HG02642 (cell line): ENCODE data around the gene SAPCD1.
A peak's percentile ranks its signal among the peaks of the same experiment; 100 is the strongest.

Source experiments
- ATAC-seq: cut with Tn5 transposase; IDR thresholded peaks from one replicate; pipeline ENCODE4 v1.9.1; 2021; ENCODE audit warnings: mild to moderate bottlenecking; ENCODE audit not compliant: unreplicated experiment, poor library complexity

Gene SAPCD1

GRCh38 chr6:31728767-31729514 is 33.5 kb upstream of the SAPCD1 start, which contains the start of gene DDAH2:
TSS of gene DDAH2 (minus strand) at chr6:31729299. CDS start at chr6:31729161, 138 bp downstream.
- no peak for ATAC-seq

GRCh38 chr6:31729515-31729978 is 32.9 kb upstream of the SAPCD1 start:
- peak; percentile 42 for ATAC-seq

DNA sequence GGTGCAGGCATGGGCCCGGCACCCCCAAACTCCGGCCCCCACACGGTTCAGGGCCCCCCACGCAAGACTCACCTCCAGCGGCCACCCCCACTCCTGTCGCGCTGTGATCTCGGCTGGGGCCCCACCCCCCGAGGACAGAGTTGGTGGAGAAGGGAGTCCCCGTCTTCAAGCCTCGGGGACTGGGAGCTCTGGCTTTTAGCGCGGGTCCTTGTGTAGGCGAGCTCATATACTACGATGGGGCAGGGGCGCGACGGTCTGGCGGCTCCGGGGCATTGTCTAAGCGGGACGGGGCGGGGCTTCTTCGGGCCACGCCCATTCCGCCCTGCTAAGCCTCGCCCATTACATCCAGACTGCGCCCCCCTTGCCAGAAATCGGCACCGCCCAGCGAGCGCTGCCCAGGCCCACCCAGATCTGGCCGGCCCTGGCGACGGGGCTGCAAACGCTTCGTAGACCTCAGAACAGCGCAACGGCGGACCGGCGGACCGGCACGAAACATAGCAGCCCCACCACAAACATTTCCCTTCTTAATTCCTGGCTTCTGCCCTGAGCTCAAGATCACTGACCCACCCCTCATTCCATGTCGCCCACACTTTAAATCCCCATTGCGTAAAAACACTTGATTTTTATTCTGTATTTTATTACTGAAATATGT is 32.4 kb upstream of the SAPCD1 start:
- peak; percentile 42 for ATAC-seq

DNA sequence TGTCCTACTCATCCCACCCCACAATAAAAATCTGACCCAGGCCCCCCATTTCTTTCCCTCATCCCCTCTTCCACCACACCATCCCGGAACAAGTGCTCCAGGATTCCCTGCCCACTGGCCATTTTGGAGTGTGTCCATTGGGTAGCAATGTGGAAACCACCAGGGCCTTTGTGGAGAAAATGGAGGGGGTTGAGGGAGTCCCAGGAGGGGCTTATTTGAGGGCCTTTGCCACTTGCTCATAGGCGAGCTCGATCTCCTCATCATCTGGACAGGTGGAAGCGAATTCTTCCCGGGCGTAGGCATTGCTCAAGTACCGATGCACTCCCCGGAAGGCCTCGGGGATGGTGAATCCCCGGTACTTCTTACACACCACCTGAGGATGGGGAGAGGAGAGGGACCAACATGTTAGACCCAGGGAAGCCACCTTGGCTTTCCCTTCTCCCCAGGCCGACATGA is 31.8 kb upstream of the SAPCD1 start:
- ATAC-seq, result no peak

- ATAC-seq, result no peak
Observed at GRCh38 chr6:31732029-31732428, 30.4 kb upstream of the SAPCD1 start.

DNA sequence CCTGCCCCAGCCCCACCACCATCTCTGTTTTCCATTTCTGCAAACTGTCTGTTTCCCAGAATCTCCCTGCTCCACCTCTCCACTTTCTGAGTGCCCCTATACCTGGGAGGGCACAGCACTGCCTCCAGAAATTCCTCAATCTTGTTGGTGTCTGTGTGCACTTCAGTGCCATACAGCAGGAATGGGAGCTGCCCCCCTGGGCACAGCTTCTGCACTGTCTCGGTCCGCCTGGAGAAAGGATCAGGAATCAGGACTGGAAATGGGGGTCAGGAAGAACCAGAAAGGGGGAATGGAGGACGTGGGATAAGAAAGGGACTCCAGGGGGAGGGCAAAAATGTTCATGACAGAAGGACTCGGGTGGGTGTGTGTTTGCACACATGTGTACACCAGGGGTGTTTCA is 28.7 kb upstream of the SAPCD1 start:
- no peak for ATAC-seq

DNA sequence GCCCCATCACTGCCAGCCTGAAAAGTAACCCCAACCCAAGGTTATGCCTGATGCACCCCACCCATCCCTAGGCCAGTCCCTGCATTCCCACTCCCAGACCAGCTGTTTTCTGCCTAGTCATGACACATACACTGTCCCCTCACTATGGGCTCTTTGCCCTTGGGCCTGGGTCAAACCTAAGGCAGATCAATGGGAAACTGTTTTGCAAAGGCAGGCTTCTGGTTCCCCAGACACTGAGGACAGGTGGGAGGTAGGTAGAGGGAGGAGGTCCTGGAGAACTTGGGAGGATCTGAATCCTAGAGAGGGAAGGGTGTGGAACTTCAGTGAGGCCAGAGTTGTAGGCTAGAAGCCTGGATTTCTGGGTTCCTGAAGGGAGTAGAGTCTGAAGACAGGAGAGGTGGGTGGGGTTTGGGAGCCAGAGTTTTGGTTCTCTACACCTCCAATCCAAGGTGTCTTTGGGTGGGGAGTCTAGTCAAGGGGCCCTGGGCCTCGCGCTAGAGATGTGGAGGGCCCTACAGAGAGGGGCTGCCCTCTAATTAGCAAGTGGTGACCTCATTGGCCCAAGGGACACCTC is 28.1 kb upstream of the SAPCD1 start:
- no peak for ATAC-seq

DNA sequence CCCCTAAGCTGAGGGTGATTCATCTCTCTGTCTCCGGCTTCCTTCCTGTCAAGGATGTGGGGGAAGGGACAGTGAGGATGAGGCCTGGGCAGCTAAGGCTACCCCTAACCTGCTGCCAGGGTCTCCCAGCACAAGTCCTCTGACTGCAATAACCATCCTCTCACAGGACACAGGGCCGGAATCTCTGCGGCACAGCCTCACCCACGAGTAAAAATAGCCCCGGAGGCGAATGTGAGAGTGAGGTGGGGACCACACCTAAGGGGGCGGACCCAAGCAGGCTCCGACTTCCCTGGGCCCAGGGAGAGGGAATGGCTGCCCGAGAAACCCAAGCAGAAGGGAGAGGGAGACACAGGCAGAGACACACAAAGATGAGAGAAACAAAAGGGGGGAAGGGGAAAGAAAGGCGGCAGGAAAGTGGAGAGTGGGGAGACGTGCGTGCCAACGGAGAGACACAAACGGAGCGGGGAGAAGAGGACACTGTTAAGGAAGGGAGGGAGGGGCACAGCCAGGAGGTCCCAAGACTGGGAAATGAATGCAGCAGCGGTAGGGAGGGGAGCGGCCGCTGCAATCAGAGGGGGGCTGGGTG is 27.5 kb upstream of the SAPCD1 start:
- ATAC-seq, result peak; percentile 26

DNA sequence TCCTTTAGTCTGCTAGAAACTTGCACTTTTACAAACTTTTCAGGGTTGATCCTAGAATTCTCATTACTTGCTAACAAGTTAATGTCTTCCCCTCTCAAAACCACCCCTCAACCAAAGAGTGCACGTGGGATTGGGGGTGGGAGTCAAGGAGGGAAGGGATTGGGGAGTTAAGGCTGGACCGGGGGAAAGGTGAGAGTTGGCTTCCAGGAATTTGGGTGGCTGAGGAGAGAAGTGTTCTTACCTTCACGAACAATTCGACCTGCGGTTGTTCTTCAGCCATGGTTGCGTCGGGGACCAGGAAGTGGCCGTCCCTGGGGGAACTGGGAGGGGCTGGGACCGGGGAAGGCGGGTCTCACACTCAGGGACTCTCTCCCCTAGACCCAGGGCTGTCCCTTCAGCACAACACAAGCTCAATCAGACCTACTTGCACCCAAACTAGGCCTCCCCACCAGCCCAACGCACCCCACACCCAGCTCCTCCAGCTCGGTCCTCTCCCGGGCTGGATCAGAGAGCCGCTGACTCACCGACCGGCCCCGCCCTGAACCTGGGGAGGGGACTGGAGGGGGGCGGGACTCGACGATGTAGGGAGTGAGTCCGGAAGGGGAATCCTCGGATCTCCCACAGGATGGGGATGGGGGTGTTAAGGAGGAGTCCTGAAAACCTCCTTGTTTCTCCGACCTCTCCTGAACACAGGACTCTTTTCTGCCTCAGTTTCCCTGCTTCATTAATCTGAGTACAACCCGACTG is 26.3 kb upstream of the SAPCD1 start, which contains the start of gene CLIC1:
TSS of gene CLIC1 (minus strand) at position 510 of the 747 bp plus-strand sequence. CDS start at position 280, 230 bp downstream.
- peak; percentile 24 for ATAC-seq

DNA sequence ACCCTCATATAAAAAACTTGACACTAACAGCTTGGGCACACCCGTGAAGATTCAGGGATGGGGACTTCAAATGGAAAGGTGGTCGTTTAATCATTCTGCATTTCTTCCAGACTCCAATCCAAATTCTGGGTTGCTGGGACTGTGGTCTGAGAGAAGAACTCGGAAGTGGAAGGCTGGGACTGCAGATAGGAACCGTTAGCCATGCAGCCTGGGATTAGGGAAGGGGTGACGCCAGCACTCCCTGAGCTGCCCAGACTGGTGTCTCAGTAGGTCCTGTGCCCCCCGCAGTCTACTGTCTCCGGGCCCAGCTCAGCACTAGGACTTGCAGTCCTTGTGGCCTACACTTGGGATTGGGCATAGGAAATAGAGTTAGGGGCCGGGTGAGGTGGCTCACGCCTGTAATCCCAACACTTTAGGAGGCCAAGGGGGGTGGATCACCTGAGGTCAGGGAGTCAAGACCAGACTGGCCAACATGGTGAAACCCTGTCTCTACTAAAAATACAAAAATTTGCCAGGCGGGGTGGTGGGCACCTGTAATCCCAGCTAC is 25.6 kb upstream of the SAPCD1 start:
- no peak for ATAC-seq

- no peak for ATAC-seq
Observed at GRCh38 chr6:31737315-31737990, 25.0 kb upstream of the SAPCD1 start.

- ATAC-seq, result no peak
Observed at GRCh38 chr6:31737991-31738979, 24.2 kb upstream of the SAPCD1 start.

DNA sequence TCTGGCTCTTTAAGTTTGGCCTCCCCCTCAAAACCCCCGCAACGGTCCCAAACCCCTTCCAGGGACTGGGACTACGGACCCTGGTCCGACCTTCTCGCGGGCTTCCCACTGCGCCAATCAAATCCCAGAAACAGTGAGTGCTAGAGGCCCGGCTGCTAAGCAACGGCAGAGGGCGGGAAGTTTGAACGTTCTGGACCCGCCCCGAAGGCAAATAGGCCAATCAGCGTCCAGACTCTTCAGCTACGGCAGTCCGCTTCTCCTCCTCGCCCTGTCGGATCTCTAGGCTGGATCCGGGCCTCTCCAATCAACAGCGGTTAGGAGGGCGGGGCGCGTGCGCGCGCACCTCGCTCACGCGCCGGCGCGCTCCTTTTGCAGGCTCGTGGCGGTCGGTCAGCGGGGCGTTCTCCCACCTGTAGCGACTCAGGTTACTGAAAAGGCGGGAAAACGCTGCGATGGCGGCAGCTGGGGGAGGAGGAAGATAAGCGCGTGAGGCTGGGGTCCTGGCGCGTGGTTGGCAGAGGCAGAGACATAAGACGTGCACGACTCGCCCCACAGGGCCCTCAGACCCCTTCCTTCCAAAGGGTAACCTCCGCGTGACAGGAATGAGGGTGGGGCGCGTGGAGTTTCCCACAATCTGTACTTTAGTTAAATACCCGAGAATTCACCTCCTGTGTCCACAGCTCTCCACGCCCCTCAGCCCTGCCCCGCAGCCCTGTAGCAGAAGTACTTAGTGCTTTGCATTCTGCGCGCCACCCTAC is 22.6 kb upstream of the SAPCD1 start, which contains the start of gene MSH5:
TSS of gene MSH5 (plus strand) at position 367 of the 758 bp plus-strand sequence. CDS start 462 bp downstream, outside the sequence.
- ATAC-seq, result peak; percentile 81

- ATAC-seq, result no peak
Observed at GRCh38 chr6:31740397-31741223, 21.8 kb upstream of the SAPCD1 start.

DNA sequence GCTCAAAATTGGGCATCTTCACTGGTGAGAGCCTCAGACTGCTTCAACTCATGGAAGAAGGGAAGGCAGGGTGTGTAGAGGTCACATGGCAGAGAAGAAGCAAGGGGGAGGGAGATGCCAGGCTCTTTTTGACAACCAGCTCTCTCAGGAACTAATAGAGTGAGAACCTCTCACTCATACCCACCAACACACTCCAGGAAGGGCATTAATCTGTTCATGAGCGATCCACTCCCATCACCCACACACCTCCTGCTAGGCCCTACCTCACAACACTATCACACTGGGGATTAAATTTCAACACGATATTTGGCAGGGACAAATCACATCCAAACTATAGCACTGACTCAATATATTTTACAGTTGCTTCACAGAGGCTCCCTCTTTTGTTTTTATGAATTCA is 20.6 kb upstream of the SAPCD1 start:
- no peak for ATAC-seq

- no peak for ATAC-seq
Observed at GRCh38 chr6:31742894-31743293, 19.6 kb upstream of the SAPCD1 start.
